Activated gamma-delta T cell treated with Interleukin-2 at 50 U/mL for 16 hours (primary cell): ENCODE data around the gene MAP2K3.
"Not testable (repeated sequence)": the region's sequence is repeated elsewhere in the genome, so short reads cannot be mapped to it uniquely, and the experiment has no call there.

Source experiments
- DNase-seq: peaks from one replicate; pipeline ENCODE4 v3.0.0-alpha.2; 2020

The MAP2K3 gene

GRCh38 chr17:21313761-21314160 lies 29.2 kb downstream of the MAP2K3 start:
- not testable (repeated sequence) for DNase-seq

DNA sequence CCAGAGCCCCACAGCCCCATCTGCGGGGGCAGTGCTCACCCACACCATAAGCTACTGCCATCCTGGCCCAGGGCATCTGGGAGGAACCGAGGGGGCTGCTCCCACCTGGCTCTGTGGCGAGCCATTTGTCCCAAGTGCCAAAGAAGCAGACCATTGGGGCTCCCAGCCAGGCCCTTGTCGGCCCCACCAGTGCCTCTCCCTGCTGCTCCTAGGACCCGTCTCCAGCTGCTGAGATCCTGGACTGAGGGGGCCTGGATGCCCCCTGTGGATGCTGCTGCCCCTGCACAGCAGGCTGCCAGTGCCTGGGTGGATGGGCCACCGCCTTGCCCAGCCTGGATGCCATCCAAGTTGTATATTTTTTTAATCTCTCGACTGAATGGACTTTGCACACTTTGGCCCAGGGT lies 29.8 kb downstream of the MAP2K3 start:
- DNase-seq = not testable (repeated sequence)

DNA sequence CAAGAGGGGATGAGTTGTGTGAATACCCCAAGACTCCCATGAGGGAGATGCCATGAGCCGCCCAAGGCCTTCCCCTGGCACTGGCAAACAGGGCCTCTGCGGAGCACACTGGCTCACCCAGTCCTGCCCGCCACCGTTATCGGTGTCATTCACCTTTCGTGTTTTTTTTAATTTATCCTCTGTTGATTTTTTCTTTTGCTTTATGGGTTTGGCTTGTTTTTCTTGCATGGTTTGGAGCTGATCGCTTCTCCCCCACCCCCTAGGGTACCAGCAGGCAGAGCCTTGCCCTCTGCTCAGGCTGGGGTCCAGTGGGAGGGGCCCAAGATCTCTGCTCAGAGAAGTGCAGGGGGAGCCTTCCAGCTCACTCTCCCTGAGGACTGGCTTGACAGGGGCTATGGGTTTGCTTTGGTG lies 30.2 kb downstream of the MAP2K3 start:
- DNase-seq = not testable (repeated sequence)

DNA sequence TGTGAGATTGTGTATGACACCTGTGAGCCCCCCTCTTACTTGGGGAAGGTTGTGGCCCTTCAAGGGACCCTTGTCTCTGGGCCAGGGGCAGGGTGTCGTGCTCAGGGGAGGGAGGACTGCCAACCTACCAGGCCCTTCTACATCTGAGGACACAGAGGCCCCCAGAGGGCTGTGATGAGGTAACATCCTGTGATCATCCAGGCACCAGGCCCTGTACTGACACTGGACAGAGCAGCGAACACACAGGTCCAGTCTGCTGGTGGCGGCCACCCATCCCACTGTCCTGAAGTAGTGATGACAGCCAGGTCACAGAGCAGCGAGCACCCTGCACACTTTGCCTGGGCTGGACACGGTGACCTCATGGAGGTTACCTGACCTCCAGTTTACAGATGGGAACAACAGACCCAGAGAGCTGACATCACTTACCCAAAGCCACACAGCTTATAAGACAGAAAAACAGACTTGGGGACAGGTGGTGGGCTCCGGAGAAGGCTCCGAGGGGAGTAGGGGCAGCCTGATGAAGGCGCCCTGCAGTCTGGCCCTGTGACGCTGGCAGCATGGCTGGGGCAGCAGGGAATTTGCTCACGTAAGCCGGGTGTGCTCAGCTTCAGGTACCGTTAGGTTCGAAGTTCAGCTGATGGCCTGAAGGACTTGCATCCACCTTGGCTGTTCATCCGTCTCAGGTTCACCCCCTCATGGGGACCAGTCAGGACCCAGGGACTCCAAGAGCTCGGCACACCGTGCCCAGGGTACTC lies 30.9 kb downstream of the MAP2K3 start:
- DNase-seq = not testable (repeated sequence)

GRCh38 chr17:21316212-21316886 lies 31.8 kb downstream of the MAP2K3 start:
- DNase-seq = not testable (repeated sequence)

DNA sequence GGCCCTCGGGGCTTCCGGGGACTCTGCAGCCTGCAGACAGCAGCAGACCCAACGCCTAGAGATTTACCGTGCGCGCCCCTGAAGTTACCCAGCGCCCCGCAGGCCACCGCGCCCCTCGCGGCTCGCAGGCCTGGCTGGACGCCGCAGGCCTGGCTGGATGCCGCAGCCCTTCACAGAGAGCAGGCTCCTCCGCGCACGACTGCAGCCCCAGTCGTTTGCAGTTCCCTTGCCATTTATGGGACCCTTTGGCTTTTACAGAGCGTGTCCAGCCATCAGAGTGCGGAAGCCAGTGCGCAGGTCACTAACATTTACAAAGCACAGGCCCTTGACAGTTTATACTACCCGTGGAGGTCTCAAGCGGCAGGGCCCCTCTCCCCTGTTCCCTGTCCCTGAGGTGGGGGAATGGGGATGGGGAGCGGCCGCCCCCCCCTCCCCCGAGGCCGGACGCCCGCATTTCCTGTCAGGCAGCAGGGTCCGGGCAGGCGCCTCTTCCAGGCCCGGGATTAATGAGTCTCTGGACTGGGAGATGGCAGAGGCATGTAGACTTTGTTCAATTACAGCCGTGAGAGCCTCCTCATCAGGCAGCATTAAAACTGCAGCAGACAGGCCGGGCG lies 32.5 kb downstream of the MAP2K3 start:
- not testable (repeated sequence) for DNase-seq

DNA sequence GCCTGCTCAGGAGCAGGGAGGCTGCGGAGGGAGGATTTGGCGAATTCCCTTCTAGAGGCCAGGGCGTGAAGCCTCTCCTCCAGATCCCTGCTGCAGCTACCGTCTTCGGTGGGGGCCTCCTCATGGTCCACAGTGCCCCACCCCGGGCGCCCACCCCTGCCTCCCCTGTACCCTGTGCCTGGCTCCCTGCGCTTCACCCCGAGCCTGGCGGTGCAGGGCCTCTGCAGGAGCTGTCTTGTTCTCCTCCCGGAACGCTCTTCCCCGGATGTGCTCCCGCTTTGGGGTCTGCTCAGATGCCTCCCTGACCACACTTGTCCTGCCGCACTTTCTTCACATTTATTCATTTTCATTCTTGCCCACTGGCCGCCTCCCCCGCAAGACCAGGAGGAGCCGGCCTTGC lies 33.3 kb downstream of the MAP2K3 start:
- DNase-seq = not testable (repeated sequence)

DNA sequence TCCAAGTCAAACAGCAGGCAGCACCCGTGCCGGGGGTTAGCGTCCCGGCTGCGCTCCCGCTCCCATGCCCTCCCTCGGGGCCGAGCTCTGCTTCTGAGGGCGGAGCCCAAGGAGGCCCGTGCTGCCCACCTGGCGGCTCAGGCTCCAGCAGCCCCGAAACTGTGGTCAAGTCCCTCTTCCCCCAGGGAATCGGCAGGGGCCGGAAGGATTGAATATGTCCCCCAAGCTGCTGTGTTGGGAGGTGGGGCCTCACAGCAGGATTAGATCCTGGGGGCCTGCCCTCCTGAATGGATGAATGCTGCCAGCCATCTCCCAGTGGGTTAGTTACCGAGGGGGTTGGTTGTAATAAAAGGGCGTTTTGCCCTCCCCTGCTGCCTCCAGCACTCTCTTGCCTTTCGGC lies 33.9 kb downstream of the MAP2K3 start:
- DNase-seq = no peak

DNA sequence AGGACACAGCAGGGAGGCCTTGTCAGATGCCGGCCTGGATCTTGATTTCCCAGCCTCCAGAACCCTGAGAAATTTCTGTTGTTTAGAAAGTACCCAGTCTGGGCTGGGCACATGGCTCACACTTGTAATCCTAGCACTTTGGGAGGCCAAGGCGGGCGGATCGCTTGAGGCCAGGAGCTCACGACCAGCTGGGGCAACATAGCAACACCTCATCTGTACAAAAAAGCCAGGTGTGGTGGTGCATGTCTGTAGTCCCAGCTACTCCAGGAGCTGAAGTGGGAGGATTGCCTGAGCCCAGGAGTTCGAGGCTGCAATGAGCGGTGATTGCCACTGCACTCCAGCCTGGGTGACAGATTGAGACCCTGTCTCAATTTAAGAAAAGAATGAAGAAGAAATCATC lies 34.3 kb downstream of the MAP2K3 start:
- not testable (repeated sequence) for DNase-seq

DNA sequence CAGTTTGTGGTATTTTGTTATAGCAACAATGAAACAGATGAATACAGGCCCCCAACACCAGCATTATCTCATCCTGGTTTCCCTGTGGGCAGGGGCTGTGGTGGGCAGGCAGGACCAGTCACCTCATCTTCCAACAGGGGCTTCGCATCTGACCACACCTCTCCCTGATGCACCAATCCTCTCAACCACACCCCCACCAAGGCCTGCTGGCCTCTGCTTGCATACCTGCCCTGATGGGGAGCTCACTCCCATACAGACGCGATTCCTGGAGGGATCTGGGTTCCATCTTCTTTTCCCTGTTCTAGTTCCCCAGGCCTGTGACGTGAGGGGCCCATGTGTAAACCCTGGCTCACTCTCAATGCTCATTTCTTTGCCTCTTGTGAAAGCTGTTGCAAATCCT lies 34.7 kb downstream of the MAP2K3 start:
- not testable (repeated sequence) for DNase-seq

DNA sequence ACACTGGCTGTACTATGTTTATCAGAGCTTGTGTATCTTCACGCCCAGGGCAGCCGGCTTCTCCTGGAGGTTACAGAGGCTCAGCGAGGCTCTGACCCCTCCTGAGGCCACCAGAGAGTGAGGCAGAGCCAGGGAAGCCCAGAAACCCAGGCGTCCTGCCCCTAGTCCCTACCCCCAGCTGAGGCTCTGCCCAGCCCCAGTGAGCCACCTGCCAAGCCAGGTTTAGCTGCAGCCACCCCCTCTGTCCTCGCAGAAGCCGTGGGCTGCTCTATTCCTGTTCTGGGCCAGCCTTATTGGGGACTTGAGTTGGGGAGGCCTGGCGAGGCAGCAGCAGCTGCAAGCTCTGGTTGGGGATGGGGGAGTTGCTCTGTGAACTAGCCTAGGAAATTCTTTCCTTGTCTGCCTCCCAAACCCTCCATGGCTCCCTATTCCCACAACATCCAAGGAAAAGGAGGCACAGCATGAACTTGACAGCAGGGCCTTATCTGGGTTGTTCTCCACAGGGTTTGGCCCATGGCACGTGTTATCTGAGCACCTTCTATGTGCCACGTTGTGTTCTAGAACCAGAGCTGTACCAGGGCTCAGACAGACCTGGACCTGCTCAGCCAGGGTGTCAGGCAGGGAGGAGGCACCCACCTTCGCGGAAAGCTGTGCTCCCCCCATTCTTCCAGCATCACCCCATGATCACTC lies 35.3 kb downstream of the MAP2K3 start:
- DNase-seq = not testable (repeated sequence)

DNA sequence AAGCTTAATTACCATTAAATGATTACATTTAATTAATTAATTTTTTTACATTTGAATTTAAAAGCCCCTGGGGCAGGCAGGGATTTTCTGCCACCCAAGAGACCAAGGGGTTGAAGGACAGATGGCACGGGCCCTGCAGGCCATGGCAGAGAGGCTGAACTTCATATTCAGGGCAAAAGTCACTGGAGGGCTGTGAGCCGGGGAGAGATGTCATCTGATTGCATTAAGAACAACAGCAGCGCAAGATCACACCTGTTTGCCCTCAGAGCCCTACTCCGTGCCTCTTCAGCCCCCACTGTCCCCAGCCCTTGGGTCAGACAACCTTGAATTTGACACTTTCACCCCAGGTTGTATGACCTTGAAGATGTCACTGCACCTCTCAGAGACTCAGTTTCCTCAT lies 35.9 kb downstream of the MAP2K3 start:
- DNase-seq = not testable (repeated sequence)

GRCh38 chr17:21321061-21321460 lies 36.5 kb downstream of the MAP2K3 start:
- not testable (repeated sequence) for DNase-seq

- DNase-seq = not testable (repeated sequence)
These were observed 37.3 kb downstream of the MAP2K3 start for GRCh38 chr17:21321744-21322191.

DNA sequence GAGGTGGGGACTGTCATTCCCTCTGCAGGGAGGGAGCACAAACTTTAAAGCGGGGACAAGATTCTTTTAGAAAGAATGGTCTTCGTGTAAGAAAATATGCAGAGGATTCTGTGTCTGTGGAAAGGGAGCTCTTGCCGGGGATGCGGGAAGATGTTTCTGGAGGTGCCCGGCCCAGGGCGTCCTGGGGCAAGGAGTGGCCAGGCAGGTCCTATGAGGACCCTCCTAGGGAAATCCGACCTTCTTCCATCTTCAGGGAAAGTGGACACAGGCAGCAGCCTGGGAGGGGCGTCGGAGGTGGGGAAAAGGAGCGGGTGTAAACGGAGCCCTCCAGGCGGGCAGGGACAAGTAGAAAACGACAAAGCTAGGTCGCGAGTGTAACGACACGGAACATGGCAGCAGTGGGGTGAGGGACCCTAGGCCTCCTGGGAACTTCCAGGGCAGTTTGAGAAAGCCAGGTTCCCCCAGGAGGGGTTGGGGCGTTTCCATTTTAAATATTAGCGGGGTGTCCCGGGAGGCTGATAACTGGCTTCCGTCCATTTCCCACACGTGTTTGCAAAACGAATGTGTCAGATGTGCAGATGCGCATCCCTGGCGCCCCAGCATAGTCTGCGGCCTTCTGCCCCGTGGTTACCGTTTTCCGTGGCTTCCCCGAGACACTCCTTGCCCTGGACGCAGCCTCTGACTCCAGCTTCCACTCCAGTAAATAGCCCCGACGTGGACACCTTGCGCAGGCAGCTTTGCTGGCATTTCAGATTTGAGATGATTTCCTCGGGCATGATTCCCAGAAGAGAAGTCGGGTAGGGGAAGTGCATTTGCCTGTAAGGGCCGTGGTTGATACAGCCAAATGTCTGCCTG lies 39.0 kb downstream of the MAP2K3 start:
- not testable (repeated sequence) for DNase-seq

DNA sequence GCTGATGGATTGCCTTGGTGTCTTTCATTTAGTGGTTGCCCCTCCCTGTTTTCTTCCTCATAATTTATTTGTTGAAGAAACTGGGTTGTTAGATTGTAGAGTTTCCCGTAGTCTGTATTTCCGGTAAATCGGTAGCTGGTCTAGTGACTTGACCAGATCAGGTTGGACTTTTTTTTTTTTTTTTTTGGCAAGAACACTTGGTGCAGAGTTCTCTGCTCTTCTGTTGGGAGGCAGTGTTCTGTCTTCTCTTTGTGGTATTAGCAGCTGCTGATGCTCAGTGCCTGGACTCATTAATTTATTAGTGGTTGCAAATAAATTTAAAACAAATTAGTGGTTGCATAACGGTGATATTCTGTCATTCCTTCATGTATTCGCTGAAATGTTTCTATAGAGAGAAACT lies 40.2 kb downstream of the MAP2K3 start:
- not testable (repeated sequence) for DNase-seq

DNA sequence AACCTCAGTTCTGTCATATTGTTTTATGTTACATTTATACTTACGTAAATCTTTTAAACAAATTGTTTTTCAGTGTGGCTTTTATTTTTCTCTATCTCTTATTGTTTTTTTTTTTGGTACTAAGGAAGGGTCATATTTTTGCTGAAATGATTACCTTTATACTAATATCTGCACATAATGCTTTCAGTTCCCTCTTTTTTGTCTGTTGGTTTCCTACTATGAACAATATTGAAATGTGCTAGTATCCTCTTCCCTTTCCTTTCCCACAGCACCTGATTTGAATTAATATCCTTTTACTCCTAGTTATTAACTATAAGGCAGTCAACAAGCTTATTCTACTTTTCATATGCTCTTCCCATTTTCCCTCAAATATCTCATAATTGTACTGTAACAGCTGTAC lies 43.4 kb downstream of the MAP2K3 start:
- DNase-seq = not testable (repeated sequence)

DNA sequence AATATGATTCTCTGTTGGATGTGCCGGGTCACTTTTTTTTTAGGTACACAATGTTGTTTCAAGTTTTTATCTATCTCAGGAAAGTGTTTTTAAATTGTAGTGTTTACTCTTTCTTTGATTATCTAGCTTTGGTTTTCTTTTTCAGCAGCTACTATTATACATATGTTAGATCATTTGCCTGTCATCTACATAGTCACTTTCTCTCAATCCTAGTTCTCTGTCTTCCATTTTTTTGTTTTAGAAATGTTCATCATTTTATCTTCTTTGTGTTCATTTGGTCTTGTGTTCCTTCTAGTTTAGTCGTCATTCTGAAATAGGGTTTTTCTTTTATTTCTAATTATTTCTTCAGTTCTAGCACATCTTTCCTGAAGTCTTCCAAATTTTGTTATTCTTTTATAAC lies 44.3 kb downstream of the MAP2K3 start:
- not testable (repeated sequence) for DNase-seq

- DNase-seq = no peak
These were observed 46.1 kb downstream of the MAP2K3 start for GRCh38 chr17:21330436-21331160.

- DNase-seq = not testable (repeated sequence)
These were observed 52.2 kb downstream of the MAP2K3 start for GRCh38 chr17:21336541-21337294.
